ENCODE data around the gene HPS5.
A peak's percentile ranks its signal among the peaks of the same experiment; 100 is the strongest.
"Not testable (repeated sequence)": the region's sequence is repeated elsewhere in the genome, so short reads cannot be mapped to it uniquely, and the experiment has no call there.

Gene HPS5

GRCh38 chr11:18253778-18254338 is 68.1 kb downstream of the HPS5 start:
- no peak for DNase-seq
- in situ Hi-C loops (cut with HindIII; ENCODE audit: low pct_ligation_motif_present, low pct_unique_long_range_greater_than_20kb, low sequenced_read_pairs): no loop called here

- DNase-seq: no peak
- in situ Hi-C loops (cut with HindIII; ENCODE audit: low pct_ligation_motif_present, low pct_unique_long_range_greater_than_20kb, low sequenced_read_pairs): no loop called here
These were observed 68.7 kb downstream of the HPS5 start for GRCh38 chr11:18253233-18253632.

- in situ Hi-C loops (cut with HindIII; ENCODE audit: low pct_ligation_motif_present, low pct_unique_long_range_greater_than_20kb, low sequenced_read_pairs): no loop called here
- DNase-seq: no peak
These were observed 73.4 kb downstream of the HPS5 start, which contains the start of gene SAA2 for GRCh38 chr11:18248561-18248960. TSS of gene SAA2 (minus strand) at chr11:18248668. CDS start at chr11:18248011, 657 bp downstream.

- in situ Hi-C loops (cut with HindIII; ENCODE audit: low pct_ligation_motif_present, low pct_unique_long_range_greater_than_20kb, low sequenced_read_pairs); DNase-seq: not testable (repeated sequence)
These were observed 74.8 kb downstream of the HPS5 start for GRCh38 chr11:18247191-18247581.

- DNase-seq; in situ Hi-C loops (cut with HindIII; ENCODE audit: low pct_ligation_motif_present, low pct_unique_long_range_greater_than_20kb, low sequenced_read_pairs): not testable (repeated sequence)
These were observed 75.4 kb downstream of the HPS5 start for GRCh38 chr11:18246379-18247190.

GRCh38 chr11:18245396-18245795 is 76.5 kb downstream of the HPS5 start:
- DNase-seq: no peak
- in situ Hi-C loops (cut with HindIII; ENCODE audit: low pct_ligation_motif_present, low pct_unique_long_range_greater_than_20kb, low sequenced_read_pairs): no loop called here

- in situ Hi-C loops (cut with HindIII; ENCODE audit: low pct_ligation_motif_present, low pct_unique_long_range_greater_than_20kb, low sequenced_read_pairs): no loop called here
- peak; percentile 72 for DNase-seq
These were observed 78.1 kb downstream of the HPS5 start for GRCh38 chr11:18243783-18244362.

GRCh38 chr11:18239655-18240054 is 82.3 kb downstream of the HPS5 start:
- in situ Hi-C loops (cut with HindIII; ENCODE audit: low pct_ligation_motif_present, low pct_unique_long_range_greater_than_20kb, low sequenced_read_pairs): no loop called here
- no peak for DNase-seq

GRCh38 chr11:18236664-18237356 is 85.1 kb downstream of the HPS5 start, which contains the start of gene SAA4:
TSS of gene SAA4 (minus strand) at chr11:18236802. CDS start at chr11:18235926, 876 bp downstream.
- in situ Hi-C loops (cut with HindIII; ENCODE audit: low pct_ligation_motif_present, low pct_unique_long_range_greater_than_20kb, low sequenced_read_pairs): no loop called here
- no peak for DNase-seq

GRCh38 chr11:18235394-18236334 is 86.3 kb downstream of the HPS5 start:
- no peak for DNase-seq
- in situ Hi-C loops (cut with HindIII; ENCODE audit: low pct_ligation_motif_present, low pct_unique_long_range_greater_than_20kb, low sequenced_read_pairs): no loop called here

- DNase-seq: no peak
- in situ Hi-C loops (cut with HindIII; ENCODE audit: low pct_ligation_motif_present, low pct_unique_long_range_greater_than_20kb, low sequenced_read_pairs): no loop called here
These were observed 88.0 kb downstream of the HPS5 start for GRCh38 chr11:18233912-18234311.

GRCh38 chr11:18230859-18231258 is 91.1 kb downstream of the HPS5 start:
- in situ Hi-C loops (cut with HindIII; ENCODE audit: low pct_ligation_motif_present, low pct_unique_long_range_greater_than_20kb, low sequenced_read_pairs): no loop called here

GRCh38 chr11:18229501-18229900 is 92.4 kb downstream of the HPS5 start:
- DNase-seq: no peak

More at GRCh38 chr11:18230859-18231258, 91.1 kb downstream of the HPS5 start:
- no peak for DNase-seq

More at GRCh38 chr11:18229501-18229900, 92.4 kb downstream of the HPS5 start:
- in situ Hi-C loops (cut with HindIII; ENCODE audit: low pct_ligation_motif_present, low pct_unique_long_range_greater_than_20kb, low sequenced_read_pairs): no loop called here
